Mesothelial cell of epicardium (in vitro differentiated cells): Measurements from ENCODE around the gene XK. TPM values are rescaled to one million over a fixed set of nuclear protein-coding genes. Genes with fewer than 3 reads are reported as not detected.

Experiments
- DNase-seq, 2 experiments: peaks; one replicate each; pipeline ENCODE4 v3.0.0; 2021; ENCODE audit warnings: low spot score in 2 of 2; ENCODE audit not compliant: unreplicated experiment in 2 of 2
- H3K27ac Mint-ChIP-seq: 2 replicates; pipeline ENCODE4 v1.8.0; 2021; ENCODE audit warnings: mixed read lengths
- H3K27me3 Mint-ChIP-seq: 2 replicates; pipeline ENCODE4 v1.8.0; 2021; ENCODE audit warnings: low read depth, mixed read lengths
- H3K36me3 Mint-ChIP-seq: 2 replicates; pipeline ENCODE4 v1.8.0; 2021; ENCODE audit warnings: mixed read lengths
- H3K4me1 Mint-ChIP-seq: 2 replicates; pipeline ENCODE4 v1.8.0; 2021; ENCODE audit warnings: mixed read lengths
- H3K4me3 Mint-ChIP-seq: 2 replicates; pipeline ENCODE4 v1.8.0; 2021; ENCODE audit warnings: mild to moderate bottlenecking, moderate library complexity, mixed read lengths
- H3K9me3 Mint-ChIP-seq: 2 replicates; pipeline ENCODE4 v1.8.0; 2021; ENCODE audit warnings: mixed read lengths
- CTCF ChIP-seq: fragments of 200-600 bp; sonication (generic); IDR thresholded peaks from one replicate; pipeline ENCODE4 v1.5.0; 2021; ENCODE audit warnings: antibody characterized with exemption; ENCODE audit not compliant: unreplicated experiment
- total RNA-seq: library from RNA; stranded (reverse); gene quantifications from 3 replicates; pipeline ENCODE4 v1.2.1, GENCODE V29; 2021

The XK gene
- total RNA-seq, 1 donor from 2014 or later = 0.51 TPM

GRCh38 chrX:37686996-37687395 is 1.4 kb downstream of the XK start:
- Mint-ChIP-seq H3K9me3 (peaks cover 4% of the 10 kb centered on the region), H3K36me3 (no peaks in the 10 kb centered on the region), H3K4me1 (peaks cover 2% of the 10 kb centered on the region), H3K27me3 (peaks cover 3% of the 10 kb centered on the region), H3K4me3 (no peak overlapping the region), H3K27ac (no peak overlapping the region)
- TF ChIP-seq CTCF = no peak
- DNase-seq = no peak

- no peak for DNase-seq
- Mint-ChIP-seq H3K36me3 (no peaks in the 10 kb centered on the region), H3K27ac (no peak overlapping the region), H3K27me3 (peaks cover 3% of the 10 kb centered on the region), H3K4me3 (no peak overlapping the region), H3K9me3 (peaks cover 8% of the 10 kb centered on the region), H3K4me1 (peaks cover 2% of the 10 kb centered on the region)
- no peak for TF ChIP-seq CTCF
Observed at GRCh38 chrX:37690119-37690518, 4.5 kb downstream of the XK start.

GRCh38 chrX:37692918-37693317 is 7.3 kb downstream of the XK start:
- no peaks in the 10 kb centered on the region for H3K36me3 Mint-ChIP-seq
- no peaks in the 10 kb centered on the region for H3K4me1 Mint-ChIP-seq
- no peak for DNase-seq
- no peak overlapping the region for H3K4me3 Mint-ChIP-seq
- no peaks in the 10 kb centered on the region for H3K27me3 Mint-ChIP-seq
- TF ChIP-seq CTCF = no peak
- no peak overlapping the region for H3K27ac Mint-ChIP-seq
- peaks cover 15% of the 10 kb centered on the region for H3K9me3 Mint-ChIP-seq

GRCh38 chrX:37697169-37697760 is 11.7 kb downstream of the XK start:
- H3K4me1 Mint-ChIP-seq = no peaks in the 10 kb centered on the region
- H3K4me3 Mint-ChIP-seq = no peak overlapping the region
- H3K27ac Mint-ChIP-seq = no peak overlapping the region
- TF ChIP-seq CTCF = no peak
- H3K9me3 Mint-ChIP-seq = peaks cover 22% of the 10 kb centered on the region
- DNase-seq = no peak
- H3K36me3 Mint-ChIP-seq = no peaks in the 10 kb centered on the region
- no peaks in the 10 kb centered on the region for H3K27me3 Mint-ChIP-seq

GRCh38 chrX:37701588-37701987 is 16.0 kb downstream of the XK start:
- no peak overlapping the region for H3K4me3 Mint-ChIP-seq
- no peaks in the 10 kb centered on the region for H3K36me3 Mint-ChIP-seq
- DNase-seq = no peak
- no peak for TF ChIP-seq CTCF
- H3K27me3 Mint-ChIP-seq = no peaks in the 10 kb centered on the region
- no peak overlapping the region for H3K27ac Mint-ChIP-seq
- H3K4me1 Mint-ChIP-seq = no peaks in the 10 kb centered on the region
- peaks cover 16% of the 10 kb centered on the region for H3K9me3 Mint-ChIP-seq

GRCh38 chrX:37711991-37712390 is 26.4 kb downstream of the XK start:
- Mint-ChIP-seq H3K36me3 (no peaks in the 10 kb centered on the region), H3K9me3 (peaks cover 18% of the 10 kb centered on the region), H3K4me3 (no peak overlapping the region), H3K4me1 (no peaks in the 10 kb centered on the region), H3K27ac (no peak overlapping the region), H3K27me3 (no peaks in the 10 kb centered on the region)
- TF ChIP-seq CTCF = no peak
- DNase-seq = no peak
